SKM-1 treated with dmso at 0.1 percent for 144 hours (cell line): ENCODE measurements around the gene STARD13.

ENCODE experiments used
- DNase-seq: peaks from one replicate; lab custom pipeline; 2025; ENCODE audit not compliant: unreplicated experiment; lab: John Stamatoyannopoulos, UW

Gene STARD13

DNA sequence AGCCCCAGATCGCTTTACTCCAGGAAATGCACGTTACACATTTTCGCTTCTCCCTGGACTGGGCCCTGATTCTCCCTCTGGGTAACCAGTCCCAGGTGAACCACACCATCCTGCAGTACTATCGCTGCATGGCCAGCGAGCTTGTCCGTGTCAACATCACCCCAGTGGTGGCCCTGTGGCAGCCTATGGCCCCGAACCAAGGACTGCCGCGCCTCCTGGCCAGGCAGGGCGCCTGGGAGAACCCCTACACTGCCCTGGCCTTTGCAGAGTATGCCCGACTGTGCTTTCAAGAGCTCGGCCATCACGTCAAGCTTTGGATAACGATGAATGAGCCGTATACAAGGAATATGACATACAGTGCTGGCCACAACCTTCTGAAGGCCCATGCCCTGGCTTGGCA lies 224.7 kb downstream of the STARD13 start:
- DNase-seq, result no peak

- DNase-seq, result no peak
Observed at GRCh38 chr13:33058776-33059327, 226.7 kb downstream of the STARD13 start.

DNA sequence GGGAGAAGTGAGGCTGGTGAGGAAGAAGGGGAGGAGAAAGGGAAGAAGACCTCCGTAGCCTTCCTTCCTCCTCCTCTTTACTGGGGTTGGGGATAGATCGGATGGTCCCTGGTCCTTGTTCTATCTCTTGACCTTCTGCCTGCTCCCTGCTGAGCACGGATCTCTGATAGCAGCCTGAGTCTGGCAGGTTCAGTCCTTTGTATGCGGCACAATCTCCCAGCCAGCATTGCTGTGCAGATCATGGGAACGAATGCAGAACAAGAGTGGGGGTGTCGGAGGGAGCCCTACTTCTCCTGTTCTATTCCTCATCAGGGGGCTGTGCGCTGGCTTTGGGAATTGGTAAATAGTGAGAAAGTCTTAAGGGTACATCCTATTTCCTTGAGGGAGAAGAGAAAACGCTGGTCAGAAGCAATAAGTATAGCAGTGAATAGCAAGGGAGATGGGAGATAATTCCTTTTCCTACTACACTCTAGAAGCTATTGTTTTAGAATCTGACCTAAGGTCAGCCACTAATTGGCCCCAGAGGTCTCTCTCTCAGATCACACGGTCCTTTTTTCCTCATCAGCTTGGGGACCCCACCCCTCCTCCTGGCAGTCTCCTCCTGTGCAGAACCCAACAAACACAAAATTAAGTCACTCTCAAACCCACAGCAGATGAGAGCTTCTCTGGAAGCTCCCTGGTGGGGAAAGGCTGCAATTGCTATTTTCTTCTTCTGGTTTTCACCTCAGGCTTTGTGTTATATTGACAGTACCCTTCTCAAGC lies 228.4 kb downstream of the STARD13 start:
- DNase-seq, result no peak

- DNase-seq, result no peak
Observed at GRCh38 chr13:33053397-33054066, 232.0 kb downstream of the STARD13 start.
